GM18909 (cell line): ENCODE measurements around the gene CBLN3.

Experiments
- ATAC-seq: cut with Tn5 transposase; IDR thresholded peaks from one replicate; pipeline ENCODE4 v1.9.1; 2021; ENCODE audit warnings: mild to moderate bottlenecking; ENCODE audit not compliant: unreplicated experiment, poor library complexity

CBLN3 gene

DNA sequence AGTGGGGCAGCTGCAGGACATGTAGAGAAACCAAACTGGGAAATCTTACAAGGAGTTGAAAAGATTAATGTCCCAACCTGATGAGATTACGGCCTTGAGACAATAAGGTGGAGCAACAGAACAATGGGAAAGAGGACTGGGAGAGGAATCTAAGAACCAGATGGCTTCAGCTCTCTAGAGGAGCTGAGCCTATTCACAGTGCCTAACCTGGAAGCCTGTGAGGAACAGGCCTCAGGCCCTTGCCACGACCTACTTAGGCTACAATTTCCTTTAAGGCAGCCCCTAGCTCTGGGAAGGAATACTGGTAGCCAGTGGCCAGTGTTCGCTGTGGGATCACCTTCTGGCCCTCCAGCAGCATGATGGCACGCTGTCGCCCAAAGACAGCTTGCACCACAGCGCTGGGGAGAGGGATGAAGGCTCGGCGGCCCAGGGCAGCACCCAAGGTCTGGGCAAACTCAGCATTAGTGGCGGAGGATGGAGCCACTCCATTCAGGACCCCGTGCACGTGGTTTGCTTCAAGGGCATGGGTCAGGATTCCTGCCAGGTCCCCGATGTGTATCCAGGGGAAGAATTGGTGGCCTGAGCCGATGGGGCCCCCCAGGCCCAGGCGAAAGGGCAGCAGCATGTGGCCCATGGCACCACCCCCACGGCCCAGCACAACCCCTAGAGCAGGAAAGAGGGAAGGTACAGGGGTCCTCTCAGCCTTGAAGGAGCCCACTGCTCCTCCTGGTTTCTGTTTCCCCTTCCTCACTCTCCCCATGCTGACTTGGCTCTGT lies 10.6 kb upstream of the CBLN3 start:
- ATAC-seq = no peak

GRCh38 chr14:24439257-24439656 lies 9.8 kb upstream of the CBLN3 start:
- no peak for ATAC-seq

DNA sequence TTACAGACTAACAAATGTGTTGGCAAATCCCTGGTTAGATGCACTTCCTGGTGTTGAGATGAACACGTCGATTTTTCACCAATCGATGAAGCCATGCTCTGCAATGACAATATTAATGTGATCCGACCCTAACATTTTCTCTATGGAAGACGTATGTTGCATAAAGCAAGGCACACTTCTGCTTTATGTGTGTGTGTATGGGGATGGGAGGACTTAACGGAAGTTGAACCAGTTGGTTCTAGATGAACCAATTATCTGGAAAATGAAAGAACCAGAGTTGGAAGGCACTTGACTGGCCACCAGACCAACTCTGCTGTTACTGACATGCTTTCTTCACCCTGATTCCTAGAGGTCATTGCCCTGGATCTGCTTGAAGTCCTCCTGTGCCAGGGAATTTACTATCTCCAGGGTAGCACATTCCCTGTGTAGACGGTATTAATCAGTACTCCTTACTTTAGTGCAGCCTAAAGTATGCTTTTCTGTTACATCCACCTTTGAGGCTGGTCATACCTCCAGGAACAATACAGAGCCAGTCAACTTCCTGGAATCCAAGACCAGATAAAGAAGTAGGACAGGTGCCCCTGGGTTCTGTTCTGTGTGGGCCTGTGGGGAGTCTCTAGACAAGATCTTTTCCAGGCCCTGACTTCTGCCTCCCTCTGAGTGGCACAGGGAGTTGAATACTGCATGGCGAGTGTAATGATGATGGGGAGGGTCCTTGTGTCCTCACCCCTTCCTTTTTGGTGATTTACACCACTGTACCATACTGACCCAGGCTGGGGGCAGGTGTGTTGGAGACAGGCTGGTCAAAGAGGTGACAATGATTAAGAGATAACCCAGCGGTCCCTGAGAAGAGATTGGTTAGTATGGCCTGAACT lies 9.0 kb upstream of the CBLN3 start:
- no peak for ATAC-seq

- ATAC-seq = no peak
Measured at GRCh38 chr14:24437736-24438067, 8.2 kb upstream of the CBLN3 start.

DNA sequence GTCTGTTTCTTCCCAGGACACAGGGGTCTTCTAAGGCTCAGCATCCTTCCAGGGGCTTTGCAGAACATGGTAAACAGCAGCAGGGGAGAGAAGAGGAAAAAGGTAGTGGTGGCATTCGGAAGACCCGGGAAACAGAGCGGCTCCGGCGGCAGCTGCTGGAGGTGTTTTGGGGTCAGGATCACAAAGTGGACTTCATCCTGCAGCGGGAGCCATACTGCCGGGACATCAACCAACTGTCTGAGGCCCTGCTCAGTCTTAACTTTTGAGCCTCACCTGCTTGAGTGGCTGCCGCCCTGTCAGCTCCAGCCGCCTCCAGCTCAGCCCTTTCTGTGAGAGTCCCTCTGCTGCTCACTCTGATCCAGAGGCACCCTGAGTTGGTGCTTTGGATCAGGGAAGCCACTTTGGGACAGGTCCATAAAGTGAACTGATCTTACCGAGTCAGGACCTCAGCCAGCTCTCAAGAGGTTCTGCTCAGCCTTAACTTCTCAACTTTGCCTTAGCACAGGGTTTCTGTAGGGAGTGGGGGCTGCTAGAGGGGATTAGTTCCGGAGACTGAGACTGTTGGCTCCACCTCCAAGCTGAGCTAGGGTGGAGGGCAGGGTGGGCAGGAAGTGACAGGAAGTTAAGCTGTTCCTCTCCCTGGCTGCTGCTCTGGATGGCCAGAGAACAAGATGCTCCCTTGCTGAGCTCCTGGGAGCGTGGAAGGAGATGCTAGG lies 7.7 kb upstream of the CBLN3 start:
- ATAC-seq = no peak

DNA sequence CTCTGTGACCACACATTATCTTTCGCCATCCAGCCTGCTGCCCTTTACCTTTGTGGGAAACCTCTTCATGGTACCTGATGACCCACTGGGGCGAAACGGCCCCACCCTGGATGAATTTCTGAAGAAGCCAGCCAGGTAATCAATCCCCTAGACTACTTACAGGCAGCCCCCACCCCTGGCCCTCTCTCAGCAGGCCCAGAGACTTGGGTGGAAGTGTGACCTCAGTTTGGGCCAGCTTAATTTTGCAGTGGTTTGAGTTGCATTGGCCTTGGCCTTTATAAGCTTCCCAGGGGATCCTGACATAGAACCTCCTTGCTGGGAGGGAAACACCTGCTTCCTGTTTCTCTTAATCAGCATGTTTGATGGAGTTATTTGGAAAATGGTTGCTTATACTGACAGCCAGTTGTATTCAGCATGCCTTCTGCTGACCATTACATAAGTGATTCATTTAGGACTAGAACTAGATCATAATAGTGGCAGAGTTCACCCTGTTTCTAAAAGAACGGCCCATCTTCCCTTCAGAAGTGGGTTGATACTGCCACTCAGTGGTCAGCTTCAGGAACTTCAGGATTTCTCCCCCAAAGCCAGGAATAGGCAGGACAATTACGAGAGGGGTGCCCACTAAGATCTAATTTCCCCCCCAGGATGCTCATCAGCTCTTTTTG lies 7.0 kb upstream of the CBLN3 start:
- ATAC-seq = peak; percentile 50

DNA sequence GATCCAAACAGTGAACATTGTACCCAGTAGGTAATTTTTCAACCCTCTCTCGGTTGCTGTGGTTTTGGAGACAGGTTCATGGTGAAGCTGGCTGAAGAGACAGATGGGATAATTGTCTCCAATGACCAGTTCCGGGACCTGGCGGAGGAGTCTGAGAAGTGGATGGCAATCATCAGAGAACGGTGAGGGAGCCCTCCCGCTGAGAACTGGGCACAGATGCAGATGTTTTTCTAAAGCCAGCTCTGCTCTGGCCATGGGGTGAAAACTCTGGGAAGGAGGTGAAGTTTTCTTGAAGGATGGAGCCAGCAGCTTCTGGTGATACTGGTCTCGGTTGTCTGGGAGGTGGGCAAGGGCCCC lies 6.5 kb upstream of the CBLN3 start:
- ATAC-seq = no peak

GRCh38 chr14:24435192-24435810 lies 5.8 kb upstream of the CBLN3 start:
- no peak for ATAC-seq

- no peak for ATAC-seq
Measured at GRCh38 chr14:24434676-24435075, 5.2 kb upstream of the CBLN3 start.

- no peak for ATAC-seq
Measured at GRCh38 chr14:24434036-24434435, 4.6 kb upstream of the CBLN3 start.

DNA sequence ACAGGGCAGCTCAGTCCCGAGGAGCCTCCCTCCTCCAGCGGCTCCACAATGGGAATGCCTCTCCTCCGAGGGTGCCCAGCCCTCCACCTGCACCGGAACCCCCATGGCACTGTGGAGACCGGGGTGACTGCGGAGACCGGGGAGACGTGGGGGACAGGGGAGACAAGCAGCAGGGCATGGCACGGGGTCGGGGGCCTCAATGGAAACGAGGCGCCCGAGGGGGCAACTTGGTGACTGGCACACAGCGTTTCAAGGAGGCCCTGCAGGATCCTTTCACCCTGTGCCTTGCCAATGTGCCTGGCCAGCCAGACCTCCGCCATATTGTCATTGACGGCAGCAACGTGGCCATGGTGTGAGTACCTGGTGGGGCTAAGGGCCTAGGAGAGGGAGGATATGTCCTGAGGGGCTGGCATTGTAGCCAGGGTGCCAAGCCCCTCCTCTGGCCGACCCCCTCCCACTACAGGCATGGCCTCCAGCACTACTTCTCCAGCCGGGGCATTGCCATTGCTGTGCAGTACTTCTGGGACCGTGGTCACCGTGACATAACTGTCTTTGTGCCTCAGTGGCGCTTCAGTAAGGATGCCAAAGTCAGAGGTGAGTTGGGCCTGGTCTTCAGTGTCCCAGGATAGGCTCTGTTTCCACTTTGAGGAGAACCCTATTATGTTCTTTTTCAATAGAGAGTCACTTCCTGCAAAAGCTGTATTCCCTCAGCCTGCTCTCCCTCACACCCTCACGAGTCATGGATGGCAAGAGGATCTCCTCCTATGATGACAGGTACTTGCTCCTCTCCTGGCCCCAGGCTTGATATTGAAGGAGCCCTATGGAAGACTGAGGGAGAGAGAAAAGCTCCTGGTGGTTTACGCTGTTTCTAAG lies 3.0 kb upstream of the CBLN3 start:
- no peak for ATAC-seq

DNA sequence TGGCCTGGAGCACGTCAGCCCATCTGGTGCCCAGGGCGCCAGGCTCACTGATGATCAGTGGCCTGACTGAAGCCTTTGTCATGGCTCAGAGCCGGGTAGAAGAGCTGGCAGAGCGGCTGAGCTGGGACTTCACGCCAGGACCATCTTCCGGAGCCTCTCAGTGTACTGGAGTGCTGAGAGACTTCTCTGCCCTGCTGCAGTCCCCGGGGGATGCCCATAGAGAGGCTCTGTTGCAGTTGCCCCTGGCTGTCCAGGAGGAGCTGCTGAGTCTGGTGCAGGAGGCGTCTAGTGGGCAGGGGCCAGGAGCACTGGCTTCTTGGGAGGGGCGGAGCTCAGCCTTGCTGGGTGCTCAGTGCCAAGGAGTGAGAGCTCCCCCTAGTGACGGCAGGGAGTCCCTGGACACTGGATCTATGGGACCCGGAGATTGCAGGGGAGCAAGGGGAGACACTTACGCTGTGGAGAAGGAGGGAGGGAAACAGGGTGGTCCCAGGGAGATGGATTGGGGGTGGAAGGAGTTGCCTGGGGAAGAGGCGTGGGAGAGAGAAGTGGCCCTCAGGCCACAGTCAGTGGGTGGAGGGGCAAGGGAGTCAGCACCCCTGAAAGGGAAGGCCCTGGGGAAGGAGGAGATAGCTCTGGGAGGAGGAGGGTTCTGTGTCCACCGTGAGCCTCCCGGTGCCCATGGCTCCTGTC lies 2.2 kb upstream of the CBLN3 start:
- ATAC-seq = peak; percentile 49

GRCh38 chr14:24430682-24431568 lies 1.5 kb upstream of the CBLN3 start:
- ATAC-seq = peak; percentile 43

DNA sequence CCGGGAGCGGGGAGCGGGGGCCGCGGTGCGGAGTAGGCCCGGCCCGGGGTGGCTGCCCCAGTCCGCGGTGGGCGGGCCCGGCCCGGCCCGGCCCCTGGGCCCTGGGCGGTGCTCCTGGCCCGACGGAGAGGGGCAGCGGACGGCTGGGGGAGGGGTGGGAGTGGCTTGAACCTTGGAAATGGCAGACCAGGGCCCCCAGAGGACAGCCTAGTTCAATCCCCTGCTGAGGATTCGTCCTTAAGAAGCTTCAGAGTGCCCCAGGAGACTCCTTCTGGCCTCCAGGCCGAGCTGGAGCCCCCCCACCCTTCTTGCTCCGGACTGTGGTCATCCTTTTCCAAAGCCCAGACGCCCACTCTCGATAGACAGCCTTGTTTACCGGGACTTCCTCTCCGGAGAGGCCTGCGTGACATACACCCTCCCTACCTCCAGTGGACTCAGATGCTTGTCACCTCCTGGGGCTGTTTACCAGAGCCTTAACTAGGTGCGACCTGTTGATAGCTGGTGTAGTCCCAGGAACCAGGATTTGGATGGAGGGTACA lies 744 bp upstream of the CBLN3 start:
- ATAC-seq = peak; percentile 60

- ATAC-seq = no peak
Measured at GRCh38 chr14:24428628-24429394, 657 bp downstream of the CBLN3 start.

GRCh38 chr14:24427537-24428508 lies 1.6 kb downstream of the CBLN3 start:
- ATAC-seq = no peak
